ENCODE results near the gene MS4A18.

MS4A18 gene

GRCh38 chr11:60768202-60768601 is 43.7 kb downstream of the MS4A18 start:
- no peak for ATAC-seq

GRCh38 chr11:60769273-60769672 is 44.8 kb downstream of the MS4A18 start:
- ATAC-seq: no peak

- ATAC-seq: no peak
Observed at GRCh38 chr11:60769811-60770210, 45.3 kb downstream of the MS4A18 start.

- ATAC-seq: no peak
Observed at GRCh38 chr11:60771146-60771545, 46.6 kb downstream of the MS4A18 start.

- ATAC-seq: no peak
Observed at GRCh38 chr11:60771879-60772525, 47.5 kb downstream of the MS4A18 start.

- no peak for ATAC-seq
Observed at GRCh38 chr11:60772666-60773065, 48.1 kb downstream of the MS4A18 start.

- ATAC-seq: no peak
Observed at GRCh38 chr11:60774726-60775125, 50.2 kb downstream of the MS4A18 start.

GRCh38 chr11:60775420-60775961 is 51.0 kb downstream of the MS4A18 start:
- peak; percentile 74 to 81 for ATAC-seq

GRCh38 chr11:60776167-60776566 is 51.6 kb downstream of the MS4A18 start:
- no peak for ATAC-seq

- ATAC-seq: no peak
Observed at GRCh38 chr11:60777106-60777505, 52.6 kb downstream of the MS4A18 start.

GRCh38 chr11:60777572-60777971 is 53.1 kb downstream of the MS4A18 start:
- ATAC-seq: no peak

- ATAC-seq: no peak
Observed at GRCh38 chr11:60780065-60780464, 55.5 kb downstream of the MS4A18 start.

GRCh38 chr11:60780774-60781173 is 56.3 kb downstream of the MS4A18 start:
- ATAC-seq: no peak

- no peak for ATAC-seq
Observed at GRCh38 chr11:60781286-60781980, 56.9 kb downstream of the MS4A18 start.

GRCh38 chr11:60781981-60782316 is 57.4 kb downstream of the MS4A18 start:
- ATAC-seq: no peak

GRCh38 chr11:60782393-60783140 is 58.0 kb downstream of the MS4A18 start:
- no peak for ATAC-seq

- ATAC-seq: no peak
Observed at GRCh38 chr11:60783141-60783484, 58.6 kb downstream of the MS4A18 start.

GRCh38 chr11:60783911-60784310 is 59.4 kb downstream of the MS4A18 start:
- no peak for ATAC-seq

GRCh38 chr11:60785136-60785535 is 60.6 kb downstream of the MS4A18 start, which contains the start of gene MS4A10:
Gene MS4A10, plus strand, starts transcription at chr11:60785333. Its CDS starts 5,003 bp downstream, at chr11:60790336.
- no peak for ATAC-seq

- no peak for ATAC-seq
Observed at GRCh38 chr11:60785806-60786361, 61.4 kb downstream of the MS4A18 start.

- no peak for ATAC-seq
Observed at GRCh38 chr11:60786811-60787567, 62.5 kb downstream of the MS4A18 start.

GRCh38 chr11:60788401-60789125 is 64.0 kb downstream of the MS4A18 start:
- ATAC-seq: no peak

All from activated CD4-positive, CD25-positive, alpha-beta regulatory T cell treated with anti-CD3 and anti-CD28 coated beads, Interleukin-2, amount 50 U/mL, for 24 hours (primary cell).